Inflammatory macrophage treated with lipopolysaccharide for 1 hour (primary cell): ENCODE measurements around the gene RFTN1.

Experiments
- DNase-seq, 2 donors: peaks; one replicate each; pipeline ENCODE4 v3.0.0-alpha.2; 2020 to 2022

RFTN1 gene

DNA sequence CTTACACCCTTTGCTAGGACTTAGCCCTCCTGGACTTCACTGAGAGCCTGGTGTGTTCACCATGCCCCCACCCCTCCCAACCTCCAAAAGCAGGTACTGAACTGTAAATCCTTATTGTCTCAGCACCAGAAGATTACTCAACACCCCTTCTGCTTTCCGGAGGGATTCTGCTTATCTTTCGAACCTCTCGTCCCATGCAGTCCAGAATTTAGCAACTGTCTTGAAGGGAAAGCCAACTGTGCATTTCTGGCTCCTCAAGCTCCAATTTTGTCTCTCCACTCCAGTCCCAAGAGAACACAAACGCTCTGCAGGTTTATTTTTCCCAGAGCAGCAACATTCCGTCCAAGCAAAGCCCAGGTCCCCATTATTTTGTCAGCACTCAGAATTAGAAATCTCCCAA lies 49.6 kb downstream of the RFTN1 start:
- no peak for DNase-seq

DNA sequence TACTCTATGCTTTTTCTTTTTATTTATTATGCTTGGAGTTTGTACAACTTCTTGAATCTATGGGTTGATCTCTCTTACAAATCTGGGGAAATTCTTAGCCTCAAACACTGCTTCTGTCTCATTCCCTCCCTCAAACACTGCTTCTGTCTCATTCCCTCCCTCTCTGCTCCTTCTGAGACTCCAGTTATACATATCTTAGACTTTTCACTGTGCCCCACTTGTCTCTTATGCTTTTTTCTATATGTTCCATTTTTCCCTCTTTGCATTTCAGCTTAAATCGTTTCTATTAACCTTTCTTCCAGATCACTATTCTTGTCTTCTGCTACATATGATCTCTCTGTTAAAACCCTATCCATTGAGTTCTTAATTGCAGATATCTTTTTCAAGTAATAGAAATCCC lies 50.4 kb downstream of the RFTN1 start:
- no peak for DNase-seq

DNA sequence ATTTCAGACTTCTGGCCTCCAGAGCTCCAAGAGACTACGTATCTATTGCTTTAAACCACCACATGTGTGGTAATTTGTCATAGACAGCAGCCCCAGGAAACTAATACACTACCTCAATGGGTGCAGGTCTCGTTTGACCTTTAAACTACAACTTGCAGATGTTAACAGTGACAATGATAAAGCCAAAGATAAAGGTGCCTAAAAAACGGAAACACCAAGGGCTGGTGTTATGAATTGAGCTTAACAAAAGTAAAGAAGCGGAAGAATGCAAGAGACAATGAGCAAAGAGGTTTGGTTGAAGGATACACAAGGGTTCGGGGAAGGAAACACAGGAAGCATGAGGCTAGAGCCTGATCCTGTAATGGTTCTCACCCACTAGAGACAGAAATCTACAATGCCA lies 50.8 kb downstream of the RFTN1 start:
- no peak for DNase-seq

GRCh38 chr3:16461463-16462245 lies 51.8 kb downstream of the RFTN1 start:
- no peak for DNase-seq

DNA sequence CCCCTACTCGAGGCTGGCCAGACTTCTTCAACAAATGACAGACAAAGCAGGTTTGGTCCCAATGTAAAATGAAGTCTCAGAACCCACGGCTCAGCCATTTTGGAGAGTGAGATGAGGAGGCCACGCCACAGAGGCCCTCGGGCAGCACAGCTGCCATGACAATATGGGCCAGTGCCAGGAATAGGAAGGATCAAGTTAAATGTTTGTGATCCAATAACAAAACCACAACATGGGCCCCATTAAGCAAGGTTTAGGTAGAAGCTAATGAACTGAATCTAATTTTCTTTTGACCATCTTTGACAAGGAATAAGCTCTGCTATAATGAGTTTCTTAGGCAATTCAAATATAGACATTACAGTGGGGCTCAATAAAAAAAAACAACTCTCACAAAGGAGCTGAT lies 52.6 kb downstream of the RFTN1 start:
- no peak for DNase-seq

DNA sequence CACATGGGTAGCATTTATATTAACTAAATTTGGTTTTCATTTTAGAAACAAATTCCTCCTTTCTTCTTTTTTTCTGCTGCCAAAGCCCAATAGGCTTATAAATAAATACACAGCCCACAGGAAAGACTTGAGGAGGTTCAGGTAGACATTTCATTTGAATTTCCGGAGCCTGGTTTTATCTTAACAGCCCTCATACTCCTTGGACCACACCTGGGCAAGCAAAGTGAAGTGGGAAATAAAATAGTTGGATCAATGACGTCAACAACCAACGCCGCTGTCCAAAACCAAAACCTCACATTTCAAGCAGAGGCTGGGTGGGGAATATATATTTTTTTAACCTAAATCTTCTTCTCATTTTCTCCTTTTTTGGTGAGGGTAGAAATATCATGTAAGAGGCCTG lies 53.2 kb downstream of the RFTN1 start:
- DNase-seq = no peak

DNA sequence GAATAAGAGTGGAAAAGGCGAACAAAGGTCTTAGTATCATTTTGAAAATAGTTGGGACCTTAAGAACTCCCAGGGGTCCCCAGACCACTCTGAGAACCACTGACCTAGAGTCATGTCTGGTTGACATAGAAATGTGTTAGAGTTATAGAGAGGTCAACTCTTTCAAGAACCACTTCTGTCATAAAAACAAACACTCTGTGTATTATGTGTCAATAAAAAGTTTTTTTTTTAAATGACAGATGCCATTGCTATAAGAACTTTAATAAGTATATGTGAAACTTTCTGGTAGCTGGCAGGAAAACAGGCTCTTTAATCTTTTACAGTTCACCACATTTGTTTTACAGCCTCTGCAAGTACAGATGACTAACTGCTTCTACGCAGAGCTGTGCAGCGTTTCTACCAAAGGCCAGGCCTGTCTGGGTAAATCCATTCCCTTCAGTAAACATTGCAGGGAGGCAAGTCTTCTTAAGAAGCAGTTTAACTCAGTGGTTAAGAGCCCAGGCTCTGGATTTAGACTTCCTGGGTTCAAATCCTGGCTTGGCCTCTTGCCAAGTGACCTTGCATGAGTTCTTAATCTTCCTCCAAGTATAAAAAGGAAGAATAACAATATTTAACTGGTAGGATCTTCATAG lies 56.6 kb downstream of the RFTN1 start:
- no peak for DNase-seq

- no peak for DNase-seq
Observed at GRCh38 chr3:16455966-16456365, 57.5 kb downstream of the RFTN1 start.

- DNase-seq = no peak
Observed at GRCh38 chr3:16455001-16455400, 58.5 kb downstream of the RFTN1 start.

DNA sequence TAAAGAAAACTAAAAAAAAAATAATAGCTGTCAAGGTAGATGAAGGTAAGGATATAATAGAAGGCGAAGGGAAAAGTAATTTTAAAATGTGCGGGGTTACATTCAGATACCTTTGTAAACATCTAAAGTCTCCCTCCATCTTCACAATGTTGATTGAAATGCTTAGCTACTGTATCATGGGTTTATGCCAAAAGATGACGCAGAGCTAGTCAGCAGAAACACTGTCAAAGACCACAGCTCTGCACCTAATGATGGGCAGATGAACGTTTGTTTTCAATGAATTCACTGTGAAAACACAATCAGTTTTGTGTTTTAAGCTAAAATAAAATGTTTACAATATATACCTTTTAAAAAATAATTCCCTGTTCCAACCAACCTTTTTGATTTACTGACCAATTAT lies 61.2 kb downstream of the RFTN1 start:
- DNase-seq = no peak

- no peak for DNase-seq
Observed at GRCh38 chr3:16449369-16449768, 64.1 kb downstream of the RFTN1 start.

DNA sequence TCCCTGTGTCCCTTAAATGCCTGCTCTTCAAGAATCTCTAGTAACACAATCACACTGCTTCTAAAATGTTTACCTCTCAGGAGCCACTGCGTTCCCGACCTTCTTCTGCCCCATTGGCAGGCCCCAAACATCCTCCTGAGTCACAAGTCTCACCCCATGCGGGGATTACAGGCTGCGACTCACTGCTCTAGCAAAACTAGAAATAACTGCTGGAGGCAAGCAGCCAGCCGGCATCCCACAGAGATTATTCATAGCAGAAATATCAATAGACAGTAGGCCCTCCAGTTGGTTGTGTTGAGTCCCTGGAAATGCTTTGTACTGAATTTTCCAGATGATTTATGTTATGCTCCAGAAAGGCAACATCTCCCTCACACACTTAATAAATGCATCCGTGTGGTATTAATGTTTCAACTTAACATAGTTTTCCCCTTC lies 64.8 kb downstream of the RFTN1 start:
- DNase-seq = peak in 1 of 2 donors; percentile 45

- no peak for DNase-seq
Observed at GRCh38 chr3:16447135-16447534, 66.4 kb downstream of the RFTN1 start.

- no peak for DNase-seq
Observed at GRCh38 chr3:16444344-16444743, 69.2 kb downstream of the RFTN1 start.

DNA sequence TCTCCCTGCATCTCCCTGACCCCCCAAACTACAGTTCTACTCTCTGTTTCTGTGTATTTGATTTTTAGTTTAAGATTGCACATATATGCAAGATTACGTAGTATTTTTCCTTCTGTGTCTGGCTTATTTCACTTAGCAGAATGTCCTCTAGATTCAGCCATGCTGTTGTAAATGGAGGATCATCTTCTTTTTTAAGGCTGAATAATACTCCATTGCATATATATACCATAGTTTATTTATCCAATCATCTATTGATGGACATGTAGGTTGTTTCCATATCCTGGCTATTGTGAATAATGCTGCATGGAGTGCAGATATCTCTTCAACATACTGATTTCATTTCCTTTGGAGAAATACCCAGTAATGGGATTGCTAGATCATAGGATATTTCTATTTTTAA lies 70.8 kb downstream of the RFTN1 start:
- no peak for DNase-seq

- peak; percentile 11 to 17 for DNase-seq
Observed at GRCh38 chr3:16441371-16441875, 72.1 kb downstream of the RFTN1 start.

- DNase-seq = no peak
Observed at GRCh38 chr3:16439848-16440708, 73.4 kb downstream of the RFTN1 start.

DNA sequence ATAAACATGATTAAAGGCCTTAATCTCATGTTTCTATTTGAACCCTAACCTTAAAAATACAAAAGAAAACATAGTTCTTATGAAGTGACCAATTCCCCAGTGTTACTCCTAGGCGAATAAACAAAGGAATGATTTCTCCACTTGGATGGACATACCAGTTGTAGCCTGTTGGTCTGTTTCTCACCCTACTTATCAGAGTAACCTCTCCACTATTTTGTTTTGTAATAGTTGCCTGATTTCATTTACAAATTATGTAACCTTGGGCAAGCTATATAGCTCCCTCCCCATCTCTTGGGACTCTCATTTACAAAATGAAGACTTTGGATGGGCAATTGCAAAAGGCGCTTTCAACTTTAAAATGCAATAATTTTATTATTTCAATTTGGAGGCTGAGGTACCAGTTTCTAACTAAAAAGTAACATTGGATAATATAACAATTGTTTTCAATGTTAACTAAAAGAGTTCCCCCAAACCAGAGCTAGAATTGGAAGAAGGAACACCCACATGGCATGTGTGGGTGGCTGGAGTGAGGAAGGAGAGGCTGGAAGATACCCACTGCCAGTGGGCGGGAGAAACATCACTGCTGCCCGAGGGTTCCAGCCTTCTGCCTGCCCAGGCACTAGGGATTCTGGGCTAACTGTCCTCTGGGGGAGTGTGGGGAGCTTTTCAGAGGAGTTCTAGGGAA lies 74.2 kb downstream of the RFTN1 start:
- peak; percentile 65 to 89 for DNase-seq

DNA sequence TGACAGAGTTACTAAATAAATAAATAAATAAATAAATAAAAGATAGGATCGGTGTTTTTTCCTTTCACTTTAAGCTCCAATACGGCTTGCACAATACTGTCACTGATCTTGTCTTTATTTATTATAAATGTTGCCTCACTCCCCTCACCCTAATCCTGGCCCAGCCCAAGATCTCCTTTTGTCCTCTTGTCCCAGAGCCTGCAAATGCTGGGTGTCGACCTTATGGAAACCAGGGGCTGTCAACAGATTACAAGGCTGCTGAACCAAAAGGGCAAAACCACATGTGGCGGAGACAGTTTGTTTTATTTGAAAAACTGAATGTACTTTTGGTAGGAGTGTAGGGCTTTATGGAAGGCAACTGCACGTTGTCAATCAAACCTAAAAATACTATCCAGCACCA lies 75.9 kb downstream of the RFTN1 start:
- DNase-seq = no peak

- DNase-seq = no peak
Observed at GRCh38 chr3:16433701-16434151, 79.8 kb downstream of the RFTN1 start.

GRCh38 chr3:16432714-16433113 lies 80.8 kb downstream of the RFTN1 start:
- no peak for DNase-seq

DNA sequence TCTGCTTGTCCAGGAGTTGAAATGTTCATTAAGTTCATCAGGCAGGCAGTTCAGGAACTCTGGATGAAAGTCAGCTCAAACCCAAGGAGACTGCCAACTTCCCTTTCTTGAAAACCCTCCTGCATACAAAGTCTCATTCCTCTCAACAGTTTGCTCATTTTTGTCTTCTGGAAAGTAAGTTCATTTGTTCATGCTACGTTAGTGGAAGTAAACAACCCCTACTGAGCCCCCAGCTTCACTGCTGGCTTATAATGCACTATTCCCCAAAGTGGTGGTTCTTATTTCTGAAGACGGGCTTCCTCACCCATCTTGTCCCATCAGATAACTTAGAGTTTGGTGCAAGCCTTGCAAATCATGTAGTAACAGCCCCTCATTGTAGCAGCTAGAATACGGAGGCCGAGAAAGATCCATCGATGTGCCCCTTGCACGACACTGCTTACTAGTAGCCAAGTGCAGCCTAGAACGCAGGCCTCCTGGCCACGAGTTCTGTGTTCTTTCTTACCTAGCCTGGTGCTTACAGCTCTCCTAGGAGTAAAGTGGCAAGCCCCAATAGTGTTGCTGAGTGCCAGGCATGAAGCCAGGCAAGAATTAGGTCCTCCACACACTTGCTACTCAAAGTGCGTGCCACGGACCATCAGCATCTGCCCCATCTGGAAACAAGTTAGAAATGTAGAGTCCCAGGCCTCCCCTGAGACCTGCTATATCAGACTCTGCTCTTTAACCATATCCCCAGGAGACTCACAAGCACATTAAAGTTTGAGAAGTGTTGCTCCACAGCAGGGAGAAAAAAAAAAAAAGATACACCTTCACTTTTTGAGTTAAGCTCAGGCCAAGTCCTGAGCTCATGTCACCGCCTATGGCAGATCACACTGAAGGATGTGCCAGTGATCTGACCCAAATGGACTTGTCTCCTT lies 82.5 kb downstream of the RFTN1 start:
- DNase-seq = no peak
